WTC11 (cell line): ENCODE data around the gene LCA5L.

Experiments used
- ATF2 ChIP-seq: sonication (generic); formaldehyde crosslinking; IDR thresholded peaks from 2 replicates; pipeline ENCODE4 v1.8.1; 2022; ENCODE audit warnings: low read depth, missing genetic modification reagents, borderline replicate concordance
- FOXP1 ChIP-seq: sonication (generic); formaldehyde crosslinking; IDR thresholded peaks from 2 replicates; pipeline ENCODE4 v1.8.0; 2022; ENCODE audit warnings: missing genetic modification reagents, mild to moderate bottlenecking, moderate library complexity, borderline replicate concordance
- GABPB1 ChIP-seq: sonication (generic); formaldehyde crosslinking; IDR thresholded peaks from 2 replicates; pipeline ENCODE4 v1.8.1; 2023; ENCODE audit warnings: mild to moderate bottlenecking, missing genetic modification reagents
- NR2C2 ChIP-seq: sonication (generic); formaldehyde crosslinking; IDR thresholded peaks from 2 replicates; pipeline ENCODE4 v1.8.0; 2022; ENCODE audit warnings: mild to moderate bottlenecking, missing genetic modification reagents
- TF ChIP-seq, protein P1 (sequence below): fragments of 200-600 bp; IDR thresholded peaks from 2 replicates; pipeline ENCODE4 v1.8.0; 2022; ENCODE audit warnings: antibody characterized with exemption
- TF ChIP-seq, protein P2 (sequence below): sonication (generic); formaldehyde crosslinking; IDR thresholded peaks from 2 replicates; pipeline ENCODE4 v1.8.1; 2023; ENCODE audit warnings: mild to moderate bottlenecking, missing genetic modification reagents, moderate library complexity
- TF ChIP-seq, protein P3 (sequence below): fragments of 250-450 bp; sonication (Bioruptor Pico); IDR thresholded peaks from 2 replicates; pipeline ENCODE4 v1.9.0; 2021; ENCODE audit warnings: moderate library complexity, mild to moderate bottlenecking, inconsistent platforms, borderline replicate concordance

- TF ChIP-seq NR2C2 (CRISPR knock-in tag) (no peak), ATF2 (no peak), GABPB1 (no peak), FOXP1 (no peak)
- TF ChIP-seq, protein P1, sequence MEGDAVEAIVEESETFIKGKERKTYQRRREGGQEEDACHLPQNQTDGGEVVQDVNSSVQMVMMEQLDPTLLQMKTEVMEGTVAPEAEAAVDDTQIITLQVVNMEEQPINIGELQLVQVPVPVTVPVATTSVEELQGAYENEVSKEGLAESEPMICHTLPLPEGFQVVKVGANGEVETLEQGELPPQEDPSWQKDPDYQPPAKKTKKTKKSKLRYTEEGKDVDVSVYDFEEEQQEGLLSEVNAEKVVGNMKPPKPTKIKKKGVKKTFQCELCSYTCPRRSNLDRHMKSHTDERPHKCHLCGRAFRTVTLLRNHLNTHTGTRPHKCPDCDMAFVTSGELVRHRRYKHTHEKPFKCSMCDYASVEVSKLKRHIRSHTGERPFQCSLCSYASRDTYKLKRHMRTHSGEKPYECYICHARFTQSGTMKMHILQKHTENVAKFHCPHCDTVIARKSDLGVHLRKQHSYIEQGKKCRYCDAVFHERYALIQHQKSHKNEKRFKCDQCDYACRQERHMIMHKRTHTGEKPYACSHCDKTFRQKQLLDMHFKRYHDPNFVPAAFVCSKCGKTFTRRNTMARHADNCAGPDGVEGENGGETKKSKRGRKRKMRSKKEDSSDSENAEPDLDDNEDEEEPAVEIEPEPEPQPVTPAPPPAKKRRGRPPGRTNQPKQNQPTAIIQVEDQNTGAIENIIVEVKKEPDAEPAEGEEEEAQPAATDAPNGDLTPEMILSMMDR: no peak
- TF ChIP-seq, protein P2, sequence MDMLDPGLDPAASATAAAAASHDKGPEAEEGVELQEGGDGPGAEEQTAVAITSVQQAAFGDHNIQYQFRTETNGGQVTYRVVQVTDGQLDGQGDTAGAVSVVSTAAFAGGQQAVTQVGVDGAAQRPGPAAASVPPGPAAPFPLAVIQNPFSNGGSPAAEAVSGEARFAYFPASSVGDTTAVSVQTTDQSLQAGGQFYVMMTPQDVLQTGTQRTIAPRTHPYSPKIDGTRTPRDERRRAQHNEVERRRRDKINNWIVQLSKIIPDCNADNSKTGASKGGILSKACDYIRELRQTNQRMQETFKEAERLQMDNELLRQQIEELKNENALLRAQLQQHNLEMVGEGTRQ: no peak
- TF ChIP-seq, protein P3, sequence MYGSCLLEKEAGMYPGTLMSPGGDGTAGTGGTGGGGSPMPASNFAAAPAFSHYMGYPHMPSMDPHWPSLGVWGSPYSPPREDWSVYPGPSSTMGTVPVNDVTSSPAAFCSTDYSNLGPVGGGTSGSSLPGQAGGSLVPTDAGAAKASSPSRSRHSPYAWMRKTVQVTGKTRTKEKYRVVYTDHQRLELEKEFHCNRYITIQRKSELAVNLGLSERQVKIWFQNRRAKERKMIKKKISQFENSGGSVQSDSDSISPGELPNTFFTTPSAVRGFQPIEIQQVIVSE (CRISPR knock-in tag): no peak
Observed at GRCh38 chr21:39468559-39468958, 23.0 kb upstream of the LCA5L start.
